Testis (tissue), 3 donors: ENCODE measurements around the gene STIM2. TPM values are rescaled to one million over a fixed set of nuclear protein-coding genes. Genes with fewer than 3 reads are reported as not detected.

ENCODE experiments used
- DNase-seq: peaks from one replicate; pipeline ENCODE4 v3.0.0-alpha.2; 2019
- H3K27ac ChIP-seq, 2 donors: fragments of 200-600 bp; sonication (generic); one replicate each; pipeline ENCODE4 v1.5.1; 2019
- H3K27me3 ChIP-seq: fragments of 200-600 bp; sonication (generic); one replicate; pipeline ENCODE4 v1.5.1; 2019
- H3K36me3 ChIP-seq: fragments of 200-600 bp; sonication (generic); one replicate; pipeline ENCODE4 v1.5.1; 2017; ENCODE audit warnings: low read depth; ENCODE audit errors: missing control alignments
- H3K4me1 ChIP-seq: fragments of 200-600 bp; sonication (generic); one replicate; pipeline ENCODE4 v1.5.1; 2019
- H3K4me3 ChIP-seq, 2 donors: fragments of 200-600 bp; sonication (generic); one replicate each; pipeline ENCODE4 v1.5.1; 2017 to 2019
- H3K9me3 ChIP-seq: fragments of 200-600 bp; sonication (generic); one replicate; pipeline ENCODE4 v1.5.1; 2017
- POLR2A ChIP-seq: fragments of 450-650 bp; IDR thresholded peaks from one replicate; pipeline ENCODE4 v1.6.1; 2017; ENCODE audit warnings: antibody characterized with exemption, mild to moderate bottlenecking, moderate library complexity
- WGBS, 2 donors: methylation state at CpG; one replicate each; pipeline ENCODE4 v1.1.5; 2018; 5-methylcytosine and 5-hydroxymethylcytosine counted together
- intact Hi-C: fragments of 100-400 bp; cut with DNase I; formaldehyde crosslinking; loops from one replicate; pipeline ENCODE4 v1.15.1; 2023; ENCODE audit warnings: low total_unique reads
- polyA plus RNA-seq: library from polyadenylated mRNA; stranded (reverse); fragments of 350-450 nt; fragmentation: Illumina TruSeq; extraction: RNeasy Lipid Tissue Mini Kit (QIAGEN cat#74804); gene quantifications from one replicate; pipeline ENCODE4 v1.2.3, GENCODE V29; 2014; ENCODE audit warnings: low read depth, low replicate concordance; ENCODE audit not compliant: insufficient read depth
- total RNA-seq, 2 donors: library from RNA; depleted of rRNA; stranded (reverse); fragments of >200 nt; gene quantifications; one replicate each; pipeline ENCODE4 v1.2.3, GENCODE V29; 2016
- TF ChIP-seq, protein P1 (sequence below), 3 experiments: fragments of 450-650 bp in 2 of 3; fragments of 200-600 bp in 1 of 3; sonication (generic) in 1 of 3; IDR thresholded peaks; one replicate each; pipeline ENCODE4 v1.5.1; 2016 to 2019; ENCODE audit warnings: antibody characterized with exemption in 3 of 3, mild to moderate bottlenecking in 2 of 3, moderate library complexity in 1 of 3

Gene STIM2
- total and polyA plus RNA-seq, 3 donors from 2014 or later = 14.3 to 35.0 (median 29.4) TPM

DNA sequence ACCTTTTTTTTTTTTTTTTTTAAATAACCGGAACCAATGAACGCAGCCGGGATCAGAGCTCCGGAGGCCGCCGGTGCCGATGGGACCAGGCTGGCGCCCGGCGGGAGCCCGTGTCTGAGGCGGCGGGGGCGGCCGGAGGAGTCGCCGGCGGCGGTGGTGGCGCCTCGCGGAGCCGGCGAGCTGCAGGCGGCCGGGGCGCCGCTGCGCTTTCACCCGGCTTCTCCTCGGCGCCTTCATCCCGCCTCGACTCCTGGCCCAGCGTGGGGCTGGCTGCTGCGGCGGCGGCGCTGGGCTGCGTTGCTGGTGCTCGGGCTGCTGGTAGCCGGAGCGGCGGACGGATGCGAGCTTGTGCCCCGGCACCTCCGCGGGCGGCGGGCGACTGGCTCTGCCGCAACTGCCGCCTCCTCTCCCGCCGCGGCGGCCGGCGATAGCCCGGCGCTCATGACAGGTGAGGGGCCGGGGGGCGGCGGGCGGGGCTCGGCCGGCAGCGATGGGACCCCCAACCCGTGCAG, 337 bp downstream of the STIM2 start:
- peak overlapping the region; percentile 77 to 83 for H3K4me3 ChIP-seq
- peak overlapping the region; percentile 85 to 93 for H3K27ac ChIP-seq
- intact Hi-C loops = no loop called here
- no peaks in the 10 kb centered on the region for H3K36me3 ChIP-seq
- no peaks in the 10 kb centered on the region for H3K9me3 ChIP-seq
- 0% methylated on average over 52 of the region's 70 CpGs; no CpG with 5 or more reads in 1 of the 2 donors for WGBS, 2 donors
- H3K4me1 ChIP-seq = peaks cover 30% of the 10 kb centered on the region
- DNase-seq = peak; percentile 57
- no peaks in the 10 kb centered on the region for H3K27me3 ChIP-seq
- TF ChIP-seq POLR2A = no peak
- TF ChIP-seq, protein P1, sequence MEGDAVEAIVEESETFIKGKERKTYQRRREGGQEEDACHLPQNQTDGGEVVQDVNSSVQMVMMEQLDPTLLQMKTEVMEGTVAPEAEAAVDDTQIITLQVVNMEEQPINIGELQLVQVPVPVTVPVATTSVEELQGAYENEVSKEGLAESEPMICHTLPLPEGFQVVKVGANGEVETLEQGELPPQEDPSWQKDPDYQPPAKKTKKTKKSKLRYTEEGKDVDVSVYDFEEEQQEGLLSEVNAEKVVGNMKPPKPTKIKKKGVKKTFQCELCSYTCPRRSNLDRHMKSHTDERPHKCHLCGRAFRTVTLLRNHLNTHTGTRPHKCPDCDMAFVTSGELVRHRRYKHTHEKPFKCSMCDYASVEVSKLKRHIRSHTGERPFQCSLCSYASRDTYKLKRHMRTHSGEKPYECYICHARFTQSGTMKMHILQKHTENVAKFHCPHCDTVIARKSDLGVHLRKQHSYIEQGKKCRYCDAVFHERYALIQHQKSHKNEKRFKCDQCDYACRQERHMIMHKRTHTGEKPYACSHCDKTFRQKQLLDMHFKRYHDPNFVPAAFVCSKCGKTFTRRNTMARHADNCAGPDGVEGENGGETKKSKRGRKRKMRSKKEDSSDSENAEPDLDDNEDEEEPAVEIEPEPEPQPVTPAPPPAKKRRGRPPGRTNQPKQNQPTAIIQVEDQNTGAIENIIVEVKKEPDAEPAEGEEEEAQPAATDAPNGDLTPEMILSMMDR (IDR thresholded peaks at IDR 0.05) = no peak

GRCh38 chr4:26861434-26862186, 969 bp downstream of the STIM2 start:
- intact Hi-C loops = no loop called here
- DNase-seq = peak; percentile 30
- peaks cover 30% of the 10 kb centered on the region for H3K4me1 ChIP-seq
- peak overlapping the region; percentile 85 to 93 for H3K27ac ChIP-seq
- H3K4me3 ChIP-seq = peak overlapping the region; percentile 77 to 83
- no peak for TF ChIP-seq POLR2A
- TF ChIP-seq, protein P1 (IDR thresholded peaks at IDR 0.05) = no peak
- H3K27me3 ChIP-seq = no peaks in the 10 kb centered on the region
- no peaks in the 10 kb centered on the region for H3K9me3 ChIP-seq
- H3K36me3 ChIP-seq = no peaks in the 10 kb centered on the region
- WGBS, 2 donors = 0% methylated on average over 24 to 26 of the region's 36 CpGs

GRCh38 chr4:26862381-26862915, 1.8 kb downstream of the STIM2 start:
- Histone ChIP-seq H3K27ac (peak overlapping the region in 1 of 2 donors; percentile 93), H3K4me3 (peak overlapping the region; percentile 77 to 83), H3K27me3 (no peaks in the 10 kb centered on the region), H3K4me1 (peaks cover 30% of the 10 kb centered on the region), H3K36me3 (no peaks in the 10 kb centered on the region), H3K9me3 (no peaks in the 10 kb centered on the region)
- intact Hi-C loops = no loop called here
- no peak for DNase-seq
- no peak for TF ChIP-seq POLR2A
- TF ChIP-seq, protein P1 (IDR thresholded peaks at IDR 0.05) = no peak
- WGBS, 2 donors = 2 to 5% methylated on average over 3 of the region's 3 CpGs

DNA sequence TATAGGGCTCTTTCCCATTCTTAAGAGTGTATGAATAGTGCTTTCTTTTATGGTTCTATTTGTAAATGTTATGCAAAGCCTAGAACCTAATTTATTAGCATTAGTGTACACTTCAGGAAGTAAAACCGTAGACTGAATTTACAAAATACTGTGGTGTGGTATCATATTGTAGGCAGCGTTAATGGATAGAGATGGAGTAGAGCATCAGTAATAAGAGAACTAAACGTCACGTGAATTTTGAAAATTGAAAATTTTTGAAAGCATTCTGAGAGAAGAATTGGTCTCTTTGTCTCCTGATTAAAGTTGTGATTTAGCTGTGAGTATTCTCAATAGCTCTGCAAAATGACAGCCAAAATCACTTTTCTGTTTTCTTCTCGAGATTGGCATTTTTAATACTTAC, 2.9 kb downstream of the STIM2 start:
- TF ChIP-seq POLR2A = no peak
- TF ChIP-seq, protein P1 (IDR thresholded peaks at IDR 0.05) = no peak
- intact Hi-C loops = no loop called here
- no peak for DNase-seq
- Histone ChIP-seq H3K4me1 (peaks cover 23% of the 10 kb centered on the region), H3K27me3 (no peaks in the 10 kb centered on the region), H3K4me3 (no peak overlapping the region), H3K36me3 (no peaks in the 10 kb centered on the region), H3K9me3 (no peaks in the 10 kb centered on the region), H3K27ac (no peak overlapping the region)
- 37 to 44% methylated on average over 5 of the region's 5 CpGs for WGBS, 2 donors
